H1 (cell line): Measurements from ENCODE around the gene PIF1. TPM values are rescaled to one million over a fixed set of nuclear protein-coding genes. Genes with fewer than 3 reads are reported as not detected.

Source experiments
- CTCF ChIA-PET: fragments of 300-600 bp; sonication (Branson Sonifier 250); formaldehyde crosslinking; loops from one replicate; lab custom pipeline; 2021; ENCODE audit not compliant: partially characterized antibody; lab: Charles Lee
- POLR2A ChIA-PET: fragments of 300-600 bp; sonication (Branson Sonifier 250); formaldehyde crosslinking; loops from one replicate; lab custom pipeline; 2021; ENCODE audit warnings: inconsistent platforms; ENCODE audit not compliant: partially characterized antibody; lab: Charles Lee
- DNase-seq, 2 experiments: peaks; one replicate each; pipeline versions ENCODE4 v3.0.0 to v3.0.0-alpha.2; 2010 to 2022; ENCODE audit warnings: low spot score in 2 of 2, low read depth in 1 of 2, mixed read lengths in 1 of 2
- FAIRE-seq: peaks from 2 replicates; lab custom pipeline; 2011; peaks lifted over from hg19 to GRCh38; lab: Jason Lieb, UNC
- H2AFZ ChIP-seq: 2 replicates; pipeline ENCODE4 v1.8.1; 2012; ENCODE audit warnings: low read length, inconsistent platforms
- H2AK5ac ChIP-seq: 2 replicates; pipeline ENCODE4 v1.6.1; 2013; ENCODE audit warnings: low read depth, low read length
- H2BK120ac ChIP-seq: replicated peaks from 2 replicates; pipeline ENCODE3; 2013; ENCODE audit warnings: low read depth, low read length, inconsistent platforms
- H2BK12ac ChIP-seq: 2 replicates; pipeline ENCODE4 v1.6.1; 2013; ENCODE audit warnings: low read depth, low read length
- H2BK15ac ChIP-seq: 2 replicates; pipeline ENCODE4 v1.6.1; 2013; ENCODE audit warnings: low read length
- H2BK20ac ChIP-seq: 2 replicates; pipeline ENCODE4 v1.6.1; 2013; ENCODE audit warnings: low read length
- H2BK5ac ChIP-seq: 2 replicates; pipeline ENCODE4 v1.6.1; 2013; ENCODE audit warnings: low read depth, low read length
- H3K14ac ChIP-seq: 2 replicates; pipeline ENCODE4 v1.6.1; 2013; ENCODE audit warnings: inconsistent platforms; ENCODE audit not compliant: insufficient read length
- H3K18ac ChIP-seq: 2 replicates; pipeline ENCODE4 v1.6.1; 2013; ENCODE audit warnings: low read length; ENCODE audit errors: extremely low read depth
- H3K23ac ChIP-seq: 2 replicates; pipeline ENCODE4 v1.6.1; 2013; ENCODE audit warnings: inconsistent platforms; ENCODE audit not compliant: insufficient read length
- H3K23me2 ChIP-seq: 2 replicates; pipeline ENCODE4 v1.6.1; 2013; ENCODE audit warnings: low read depth, low read length
- H3K27ac ChIP-seq: 2 replicates; pipeline ENCODE4 v1.6.1; 2011; ENCODE audit warnings: low read depth, low read length, inconsistent platforms
- H3K27me3 ChIP-seq, 4 experiments: replicated peaks in 1 of 4; 1 replicate in 1 of 4; 2 replicates in 3 of 4; pipeline versions ENCODE4 v1.6.1 to v1.8.1; 2011 to 2013; ENCODE audit warnings: low read length in 3 of 4, mild to moderate bottlenecking in 3 of 4, inconsistent platforms in 2 of 4, mixed read lengths in 2 of 4, moderate library complexity in 1 of 4; ENCODE audit not compliant: control insufficient read depth in 3 of 4, insufficient read depth in 3 of 4; ENCODE audit errors: extremely low read depth in 1 of 4
- H3K36me3 ChIP-seq, 4 experiments: 2 replicates each; pipeline versions ENCODE4 v1.6.1 to v1.8.1; 2011 to 2013; ENCODE audit warnings: mild to moderate bottlenecking in 4 of 4, low read length in 3 of 4, moderate library complexity in 2 of 4, control low read depth in 1 of 4, inconsistent platforms in 1 of 4; ENCODE audit not compliant: insufficient read depth in 4 of 4, control insufficient read depth in 2 of 4
- H3K4ac ChIP-seq: replicated peaks from 2 replicates; pipeline ENCODE3; 2013; ENCODE audit warnings: low read length, low read depth, mixed read lengths, inconsistent platforms; ENCODE audit not compliant: insufficient read length
- H3K4me1 ChIP-seq, 4 experiments: replicated peaks in 1 of 4; 1 replicate in 1 of 4; 2 replicates in 3 of 4; pipeline versions ENCODE4 v1.6.1 to v1.8.1; 2011 to 2013; ENCODE audit warnings: low read length in 3 of 4, inconsistent platforms in 2 of 4, mixed read lengths in 1 of 4; ENCODE audit not compliant: insufficient read depth in 4 of 4, control insufficient read depth in 3 of 4
- H3K4me2 ChIP-seq, 2 experiments: 2 replicates each; pipeline versions ENCODE4 v1.6.1 to v1.8.1; 2011 to 2013; ENCODE audit warnings: low read depth in 2 of 2, low read length in 2 of 2, control low read depth in 1 of 2, inconsistent platforms in 1 of 2, mild to moderate bottlenecking in 1 of 2; ENCODE audit not compliant: insufficient read depth in 1 of 2
- H3K4me3 ChIP-seq, 4 experiments: fragments of 200-600, 300-600 bp in 1 of 4; sonication (generic), shearing (Covaris generic), sonication (Bioruptor Twin) in 1 of 4; 2 replicates each; pipeline versions ENCODE4 v1.5.1 to v1.8.1; 2011 to 2016; ENCODE audit warnings: low read length in 4 of 4, low read depth in 3 of 4, control low read depth in 2 of 4, inconsistent platforms in 2 of 4, mild to moderate bottlenecking in 2 of 4, mixed read lengths in 1 of 4, moderate library complexity in 1 of 4; ENCODE audit not compliant: insufficient read depth in 2 of 4; ENCODE audit errors: extremely low read depth in 1 of 4
- H3K56ac ChIP-seq: replicated peaks from 2 replicates; pipeline ENCODE3; 2013; ENCODE audit warnings: low read depth, mild to moderate bottlenecking, mixed read lengths, low read length, inconsistent platforms; ENCODE audit not compliant: insufficient read length
- H3K79me1 ChIP-seq: 2 replicates; pipeline ENCODE4 v1.6.1; 2013; ENCODE audit warnings: low read depth, low read length, control low read depth
- H3K79me2 ChIP-seq, 2 experiments: 2 replicates each; pipeline versions ENCODE4 v1.6.1 to v1.8.1; 2012 to 2013; ENCODE audit warnings: low read length in 2 of 2, mild to moderate bottlenecking in 2 of 2, inconsistent platforms in 1 of 2; ENCODE audit not compliant: insufficient read depth in 2 of 2, control insufficient read depth in 1 of 2
- H3K9ac ChIP-seq, 4 experiments: replicated peaks in 1 of 4; 1 replicate in 1 of 4; 2 replicates in 3 of 4; pipeline versions ENCODE4 v1.6.1 to v1.8.1; 2011 to 2013; ENCODE audit warnings: low read depth in 3 of 4, low read length in 3 of 4, control low read depth in 2 of 4, mild to moderate bottlenecking in 2 of 4, moderate library complexity in 2 of 4, inconsistent platforms in 1 of 4; ENCODE audit errors: extremely low read depth in 1 of 4
- H3K9me3 ChIP-seq, 2 experiments: 2 replicates each; pipeline versions ENCODE4 v1.6.1 to v1.8.1; 2012 to 2013; ENCODE audit warnings: mild to moderate bottlenecking in 2 of 2, moderate library complexity in 2 of 2, control low read depth in 1 of 2, inconsistent platforms in 1 of 2, low read depth in 1 of 2, low read length in 1 of 2, mixed read lengths in 1 of 2; ENCODE audit not compliant: insufficient read depth in 2 of 2
- H4K20me1 ChIP-seq, 2 experiments: replicated peaks in 1 of 2; 2 replicates each; pipeline versions ENCODE3 to v1.8.1; 2011 to 2013; ENCODE audit warnings: inconsistent platforms in 2 of 2, low read length in 2 of 2, mild to moderate bottlenecking in 1 of 2; ENCODE audit not compliant: insufficient read depth in 2 of 2, control insufficient read depth in 1 of 2
- H4K5ac ChIP-seq: 2 replicates; pipeline ENCODE4 v1.6.1; 2013; ENCODE audit warnings: low read length, low read depth, mixed read lengths, inconsistent platforms; ENCODE audit not compliant: insufficient read length
- H4K8ac ChIP-seq: 2 replicates; pipeline ENCODE4 v1.8.0; 2013; ENCODE audit warnings: mild to moderate bottlenecking, moderate library complexity, low read length, inconsistent platforms; ENCODE audit not compliant: insufficient read depth; ENCODE audit errors: extremely low read depth
- H4K91ac ChIP-seq: replicated peaks from 2 replicates; pipeline ENCODE3; 2013; ENCODE audit warnings: low read length, mixed read lengths, inconsistent platforms; ENCODE audit not compliant: insufficient read length
- FOSL1 ChIP-seq: IDR thresholded peaks from 2 replicates; pipeline ENCODE4 v1.6.1; 2011; ENCODE audit warnings: mild to moderate bottlenecking, low read depth, low read length, moderate library complexity; ENCODE audit not compliant: insufficient read depth
- NANOG ChIP-seq: IDR thresholded peaks from 2 replicates; pipeline ENCODE4 v1.6.1; 2011; ENCODE audit warnings: low read length, low read depth, mild to moderate bottlenecking, inconsistent platforms; ENCODE audit not compliant: insufficient read depth, poor library complexity, severe bottlenecking
- POU5F1 ChIP-seq: IDR thresholded peaks from 2 replicates; pipeline ENCODE4 v1.6.1; 2011; ENCODE audit warnings: low read depth, mild to moderate bottlenecking, low read length, moderate library complexity
- RAD21 ChIP-seq, 2 experiments: IDR thresholded peaks in 1 of 2; conservative IDR thresholded peaks in 1 of 2; 2 replicates each; pipeline ENCODE4 v1.6.1; 2011; ENCODE audit warnings: low read depth in 2 of 2, low read length in 2 of 2, improper control_type of control experiment in 1 of 2, inconsistent platforms in 1 of 2, mild to moderate bottlenecking in 1 of 2, moderate library complexity in 1 of 2
- RBBP5 ChIP-seq: IDR thresholded peaks from 2 replicates; pipeline ENCODE4 v1.7.1; 2012; ENCODE audit warnings: low read depth, mild to moderate bottlenecking, inconsistent platforms, low read length, moderate library complexity, borderline replicate concordance
- TCF12 ChIP-seq: IDR thresholded peaks from 2 replicates; pipeline ENCODE4 v1.6.1; 2011; ENCODE audit warnings: low read depth, mild to moderate bottlenecking, low read length
- WGBS, 2 experiments: shearing (Covaris generic) in 1 of 2; methylation state at CpG; one replicate each; pipeline versions ENCODE4 v1.1.6 to v1.1.7; 2013 to 2015; ENCODE audit warnings: low lambda C conversion rate in 2 of 2, mixed read lengths in 2 of 2, inconsistent platforms in 1 of 2, low coverage in 1 of 2, missing lambda C conversion rate in 1 of 2; ENCODE audit not compliant: insufficient replicate concordance in 2 of 2, insufficient coverage in 1 of 2, insufficient read length in 1 of 2; ENCODE audit errors: extremely low coverage in 1 of 2, missing lambda C conversion rate in 1 of 2; 5-methylcytosine and 5-hydroxymethylcytosine counted together
- polyA plus RNA-seq, 7 experiments: library from polyadenylated mRNA; depleted of rRNA in 3 of 7; stranded (reverse) in 5 of 7; unstranded in 2 of 7; fragments of >200 nt in 5 of 7; fragments of 200-250 nt in 2 of 7; gene quantifications; 1 replicate in 5 of 7; 2 replicates in 1 of 7; 4 replicates in 1 of 7; pipeline versions ENCODE4 v1.2.1 to v1.2.3, GENCODE V29; 2011 to 2013; ENCODE audit warnings: missing spikeins in 2 of 7, mixed read lengths in 2 of 7
- total RNA-seq: library from RNA; stranded (reverse); fragmentation: NEBNext Ultra II Directional; extraction: Animal tissue kit (Norgen Biotek cat#: 25700); gene quantifications from 2 replicates; pipeline ENCODE4 v1.2.1, GENCODE V29; 2021
- TF ChIP-seq, protein P1 (sequence below): IDR thresholded peaks from 2 replicates; pipeline ENCODE4 v1.6.1; 2012; ENCODE audit warnings: inconsistent platforms

The PIF1 gene
- total and polyA plus RNA-seq, 2 of the 8 experiments (the other 6 are each of a cell fraction or from before 2014, with no cell fraction given): 73.3 to 138 TPM

DNA sequence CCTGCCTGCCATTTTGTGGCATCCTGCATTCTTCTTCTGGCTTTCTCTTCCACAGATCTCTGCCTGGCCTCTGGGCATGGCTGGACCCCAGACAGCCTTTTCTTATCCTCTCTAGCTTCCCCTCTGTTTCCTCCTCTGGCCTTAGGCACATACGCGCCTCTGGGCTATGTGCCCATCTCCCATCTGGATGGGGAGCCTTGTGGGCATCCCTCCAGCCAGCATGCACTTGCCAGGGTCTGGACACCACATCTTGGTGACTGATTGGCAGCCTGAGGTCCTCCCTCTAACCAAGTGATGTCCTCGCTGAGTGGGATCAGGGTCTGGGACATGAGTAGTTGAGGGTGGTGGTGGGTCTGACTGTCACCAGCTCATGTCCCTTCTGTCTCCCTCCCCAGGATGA lies 29.1 kb upstream of the PIF1 start:
- no peak for FAIRE-seq
- Histone ChIP-seq H3K4ac (no peak overlapping the region), H4K91ac (no peak overlapping the region), H3K9ac (no peak overlapping the region), H3K4me1 (peaks cover 12 to 26% (median 20%) of the 10 kb centered on the region in 4 experiments), H3K79me1 (peaks cover 21% of the 10 kb centered on the region), H3K4me2 (no peak overlapping the region), H2BK120ac (no peak overlapping the region), H3K79me2 (peaks cover 0 to 50% of the 10 kb centered on the region in 2 experiments; a peak in 2 of 4 replicates), H2BK15ac (no peak overlapping the region), H4K8ac (peak overlapping the region; percentile 6; the same call in 1 of the 2 replicates), H2BK12ac (no peak overlapping the region), H2BK5ac (peak overlapping the region; percentile 37; the same call in 1 of the 2 replicates), H3K27me3 (no peaks in the 10 kb centered on the region), H3K18ac (no peak overlapping the region), H4K5ac (no peak overlapping the region), H2AK5ac (0 out of 2 replicates have a peak overlapping the region, but pooled peaks have one; percentile 7), H3K23me2 (no peaks in the 10 kb centered on the region), H3K14ac (no peak overlapping the region), H2AFZ (no peak overlapping the region), H3K27ac (no peak overlapping the region; the same call in 1 of the 2 replicates), H2BK20ac (no peak overlapping the region), H3K36me3 (peaks cover 3 to 26% (median 10%) of the 10 kb centered on the region in 4 experiments; a peak in 6 of 8 replicates), H4K20me1 (peaks cover 2 to 22% of the 10 kb centered on the region in 2 experiments), H3K23ac (no peak overlapping the region), H3K56ac (no peak overlapping the region), H3K4me3 (no peak overlapping the region), H3K9me3 (no peaks in the 10 kb centered on the region)
- ChIA-PET POLR2A (interaction anchor here (1.0 to 2.9 kb wide), 5 partner anchors 9 to 46 kb away, joined by 3 to 10 read pairs (median 5); partner anchors contain the start of gene PIF1), CTCF (interaction anchor here (0.6 to 1.0 kb wide), 5 partner anchors 34 to 440 kb away, joined by 3 read pairs; no protein-coding TSS in a partner anchor)
- no peak for DNase-seq
- WGBS, 2 experiments: 86% methylated on average over 3 of the region's 3 CpGs; no CpG with 5 or more reads in 1 of the 2 experiments
- TF ChIP-seq RBBP5 (no peak), FOSL1 (no peak), NANOG (no peak), RAD21 (IDR thresholded peaks at IDR 0.05 in 1 of 2, conservative IDR thresholded peaks at IDR 0.05 in 1 of 2; ENCODE audit: low read depth in 2 of 2, low read length in 2 of 2) (no peak), POU5F1 (no peak), TCF12 (no peak)
- TF ChIP-seq, protein P1, sequence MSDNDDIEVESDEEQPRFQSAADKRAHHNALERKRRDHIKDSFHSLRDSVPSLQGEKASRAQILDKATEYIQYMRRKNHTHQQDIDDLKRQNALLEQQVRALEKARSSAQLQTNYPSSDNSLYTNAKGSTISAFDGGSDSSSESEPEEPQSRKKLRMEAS: no peak
